Heart left ventricle (tissue), 16 donors: ENCODE measurements around the gene OVOL2. TPM values are rescaled to one million over a fixed set of nuclear protein-coding genes. Genes with fewer than 3 reads are reported as not detected.

Experiments
- ATAC-seq, 4 donors: fragments of 200-7000 bp; cut with Tn5 transposase; one replicate each; pipeline ENCODE4 v1.9.1; 2020 to 2022; ENCODE audit warnings: moderate library complexity in 4 of 4, mild to moderate bottlenecking in 3 of 4, moderate number of reproducible peaks in 1 of 4
- DNase-seq, 5 donors: peaks; one replicate each; pipeline ENCODE4 v3.0.0-alpha.2; 2020
- H3K27ac ChIP-seq, 12 donors: fragments of 200-600 bp; sonication (generic) in 4 of 12; one replicate each; pipeline versions ENCODE4 v1.5.0 to v1.8.0; 2016 to 2022; ENCODE audit warnings: mild to moderate bottlenecking in 2 of 12
- H3K27me3 ChIP-seq, 9 donors: fragments of 200-600 bp; sonication (generic) in 2 of 9; one replicate each; pipeline versions ENCODE4 v1.5.1 to v1.8.0; 2016 to 2022; ENCODE audit warnings: mild to moderate bottlenecking in 3 of 9
- H3K36me3 ChIP-seq, 9 donors: fragments of 200-600 bp; sonication (generic) in 2 of 9; one replicate each; pipeline versions ENCODE4 v1.5.0 to v1.8.0; 2018 to 2022; ENCODE audit warnings: mild to moderate bottlenecking in 2 of 9
- H3K4me1 ChIP-seq, 12 donors: fragments of 200-600 bp; sonication (generic) in 4 of 12; one replicate each; pipeline versions ENCODE4 v1.5.0 to v1.8.0; 2016 to 2022; ENCODE audit warnings: mild to moderate bottlenecking in 3 of 12
- H3K4me3 ChIP-seq, 12 donors: fragments of 200-600 bp; sonication (generic) in 4 of 12; one replicate each; pipeline versions ENCODE4 v1.5.0 to v1.8.0; 2017 to 2022; ENCODE audit warnings: mild to moderate bottlenecking in 9 of 12, moderate library complexity in 4 of 12
- H3K9me3 ChIP-seq, 12 donors: fragments of 200-600 bp; sonication (generic) in 4 of 12; one replicate each; pipeline versions ENCODE4 v1.5.0 to v1.8.0; 2016 to 2022; ENCODE audit warnings: mild to moderate bottlenecking in 1 of 12
- CTCF ChIP-seq, 12 donors: fragments of 200-600 bp; sonication (generic) in 4 of 12; IDR thresholded peaks; one replicate each; pipeline versions ENCODE4 v1.5.0 to v1.8.0; 2018 to 2022; ENCODE audit warnings: antibody characterized with exemption in 12 of 12, mild to moderate bottlenecking in 5 of 12
- POLR2A ChIP-seq, 2 donors: fragments of 450-650 bp; IDR thresholded peaks; one replicate each; pipeline ENCODE4 v1.6.1; 2017; ENCODE audit warnings: antibody characterized with exemption in 2 of 2, mild to moderate bottlenecking in 2 of 2, moderate library complexity in 2 of 2
- WGBS, 4 donors: extraction: QIAGEN DNeasy Blood & Tissue Kit in 2 of 4; methylation state at CpG; one replicate each; pipeline versions ENCODE4 v1.1.5 to v1.1.7; 2013 to 2018; 5-methylcytosine and 5-hydroxymethylcytosine counted together
- intact Hi-C, 10 donors: fragments of 100-400 bp; cut with DNase I; formaldehyde crosslinking; loops; one replicate each; pipeline versions ENCODE4 v1.11.1 to v1.14.2; 2022
- polyA plus RNA-seq, 2 donors: library from polyadenylated mRNA; stranded (reverse); fragments of 200-250 nt; gene quantifications; one replicate each; pipeline ENCODE4 v1.2.3, GENCODE V29; 2013
- total RNA-seq, 9 donors: library from RNA; depleted of rRNA in 2 of 9; stranded (reverse); fragments of >200 nt in 2 of 9; fragmentation: NEBNext Ultra II Directional in 3 of 9; extraction: Animal tissue kit (Norgen Biotek cat#: 25700) in 3 of 9; gene quantifications; one replicate each; pipeline versions ENCODE4 v1.1.0 to v1.2.4, GENCODE V29; 2016 to 2023
- donor health status: ischemic (EF 13 %, LVEDD 7.1; RV severe dilation, severe dysfunction).
- donor health status: healthy with polysubstance abuse.
- donor health status: DM: no; HTN: yes; CAD: no.
- donor health status: DM: no; HTN: no; CAD: no.
- donor health status: ischemic (EF 25% LVEDD 6.9; RV normal size, moderate dysfunction).
- donor health status: ischemic (EF 25% LVEDD 5.7; RV mildly dilated, moderate dysfunction).
- donor health status: healthy.
- donor health status: DM: yes; HTN: yes; CAD: no.
- donor health status: ischemic (EF 35%, LVEDD 5.7; RV mildly dilated, moderate dysfunction).
- donor health status: nonischemic (EF 11% LVEDD 7.7; RV severe dilation, severe dysfunction).
- donor health status: DM: yes; HTN: yes; CAD: no.
- donor health status: PGD.
- donor health status: ischemic (EF 29% LVEDD 5.4; RV normal size, mild dysfunction).
- donor health status: nonischemic (EF 23%, LVEDD 6.1; RV moderate dilation, normal function).

OVOL2 gene
- total and polyA plus RNA-seq, 11 donors = not detected

DNA sequence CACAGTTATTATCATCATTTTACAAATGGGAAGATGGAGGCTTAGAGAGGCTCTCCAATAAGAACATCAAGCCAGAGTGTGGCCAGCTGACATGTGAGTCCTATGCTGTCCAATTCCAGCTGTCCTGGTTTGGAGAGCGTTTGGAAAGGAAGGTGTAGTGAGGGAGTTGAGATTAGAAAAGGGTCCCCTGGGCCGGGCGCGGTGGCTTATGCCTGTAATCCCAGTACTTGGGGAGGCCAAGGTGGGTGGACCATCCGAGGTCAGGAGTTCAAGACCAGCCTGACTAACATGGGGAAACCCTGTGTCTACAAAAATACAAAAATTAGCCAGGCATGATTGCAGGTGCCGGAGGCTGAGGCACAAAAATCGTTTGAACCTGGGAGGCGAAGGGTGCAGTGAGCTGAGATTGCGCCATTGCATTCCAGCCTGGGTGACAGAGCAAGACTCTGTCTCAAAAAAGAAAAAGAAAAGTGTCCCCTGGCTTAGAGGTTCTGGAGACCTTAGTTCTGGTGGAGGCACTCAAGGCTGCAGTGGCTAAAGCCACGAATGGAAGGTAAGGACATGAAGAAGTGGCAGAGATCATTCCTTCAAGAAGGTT is 22.1 kb upstream of the OVOL2 start:
- intact Hi-C loops = no loop called here
- TF ChIP-seq POLR2A (IDR thresholded peaks at IDR 0.05) = no peak
- TF ChIP-seq CTCF (IDR thresholded peaks at IDR 0.05) = no peak
- H3K27me3 ChIP-seq = peaks cover 0 to 13% (median 0%) of the 10 kb centered on the region in 9 donors
- no peak overlapping the region for H3K4me3 ChIP-seq
- H3K4me1 ChIP-seq = no peaks in the 10 kb centered on the region
- DNase-seq (no peak), ATAC-seq (no peak)
- H3K36me3 ChIP-seq = no peaks in the 10 kb centered on the region
- no peaks in the 10 kb centered on the region for H3K9me3 ChIP-seq
- no peak overlapping the region for H3K27ac ChIP-seq
- 80 to 81% (median 81%) methylated on average over 10 of the region's 10 CpGs for WGBS, 4 donors

DNA sequence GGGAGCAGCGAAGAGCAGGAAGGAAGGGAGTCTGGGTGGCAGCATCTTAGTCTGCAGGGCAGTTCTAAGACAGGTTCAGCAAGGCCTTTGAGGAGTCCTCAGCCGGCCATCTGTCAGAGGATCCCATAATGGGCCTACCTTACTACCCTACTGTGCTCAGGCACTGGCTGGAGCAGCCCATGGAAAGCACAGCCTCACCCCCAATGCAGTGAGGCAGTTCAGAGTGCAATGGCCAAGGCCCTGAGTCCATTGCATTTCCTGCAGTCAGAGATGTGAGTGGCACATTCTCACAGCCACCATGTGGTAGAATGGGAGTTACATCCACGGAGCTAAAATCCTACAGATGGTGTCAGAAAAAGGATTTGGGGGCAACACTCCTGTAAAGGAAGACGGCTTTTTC is 19.4 kb upstream of the OVOL2 start:
- Histone ChIP-seq H3K27me3 (peaks cover 0 to 31% (median 3%) of the 10 kb centered on the region in 9 donors), H3K9me3 (no peaks in the 10 kb centered on the region), H3K36me3 (no peaks in the 10 kb centered on the region), H3K27ac (no peak overlapping the region), H3K4me3 (no peak overlapping the region), H3K4me1 (no peaks in the 10 kb centered on the region)
- TF ChIP-seq POLR2A (IDR thresholded peaks at IDR 0.05) = no peak
- TF ChIP-seq CTCF (IDR thresholded peaks at IDR 0.05) = no peak
- DNase-seq (no peak), ATAC-seq (no peak)
- intact Hi-C loops = no loop called here
- WGBS, 4 donors = 62 to 67% (median 66%) methylated on average over 4 of the region's 4 CpGs

DNA sequence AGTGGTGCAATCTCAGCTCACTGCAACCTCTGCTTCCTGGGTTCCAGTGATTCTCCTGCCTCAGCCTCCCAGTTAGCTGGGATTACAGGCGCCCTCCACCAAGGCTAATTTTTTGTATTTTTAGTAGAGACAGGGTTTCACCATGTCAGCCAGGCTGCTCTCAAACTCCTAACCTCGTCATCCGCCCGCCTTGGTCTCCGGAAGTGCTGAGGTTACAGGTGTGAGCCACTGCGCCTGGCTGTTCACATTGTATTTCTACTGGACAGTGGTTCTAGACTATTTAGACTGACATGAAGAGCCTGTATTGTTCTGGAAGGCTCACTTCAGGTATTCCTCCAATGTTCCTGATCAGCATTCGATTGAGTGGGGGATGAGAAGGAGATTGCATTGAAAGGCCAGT is 14.8 kb upstream of the OVOL2 start:
- TF ChIP-seq POLR2A (IDR thresholded peaks at IDR 0.05) (no peak), CTCF (IDR thresholded peaks at IDR 0.05) (no peak)
- DNase-seq = no peak
- H3K27ac ChIP-seq = no peak overlapping the region
- intact Hi-C loops = no loop called here
- H3K36me3 ChIP-seq = no peaks in the 10 kb centered on the region
- H3K27me3 ChIP-seq = peaks cover 0 to 34% (median 3%) of the 10 kb centered on the region in 9 donors
- no peaks in the 10 kb centered on the region for H3K9me3 ChIP-seq
- ATAC-seq = no peak
- 89 to 91% (median 89%) methylated on average over 7 of the region's 7 CpGs for WGBS, 4 donors
- H3K4me1 ChIP-seq = no peaks in the 10 kb centered on the region
- no peak overlapping the region for H3K4me3 ChIP-seq

GRCh38 chr20:18066421-18067333 is 9.0 kb upstream of the OVOL2 start:
- Histone ChIP-seq H3K27me3 (peaks cover 0 to 39% (median 4%) of the 10 kb centered on the region in 9 donors), H3K27ac (no peak overlapping the region), H3K4me1 (no peaks in the 10 kb centered on the region), H3K36me3 (no peaks in the 10 kb centered on the region), H3K4me3 (no peak overlapping the region), H3K9me3 (no peaks in the 10 kb centered on the region)
- ATAC-seq (no peak), DNase-seq (no peak)
- TF ChIP-seq POLR2A (IDR thresholded peaks at IDR 0.05) (no peak), CTCF (IDR thresholded peaks at IDR 0.05) (no peak)
- 67 to 73% (median 70%) methylated on average over 13 of the region's 13 CpGs for whole genome bisulfite sequencing, 4 donors
- intact Hi-C loops = no loop called here
